NCI-H1105 (cell line): ENCODE measurements around the gene PKIG.

Experiments used
- DNase-seq: peaks from one replicate; lab custom pipeline; 2025; lab: John Stamatoyannopoulos, UW

PKIG gene

GRCh38 chr20:44664131-44664530, 81.8 kb downstream of the PKIG start:
- DNase-seq = no peak

DNA sequence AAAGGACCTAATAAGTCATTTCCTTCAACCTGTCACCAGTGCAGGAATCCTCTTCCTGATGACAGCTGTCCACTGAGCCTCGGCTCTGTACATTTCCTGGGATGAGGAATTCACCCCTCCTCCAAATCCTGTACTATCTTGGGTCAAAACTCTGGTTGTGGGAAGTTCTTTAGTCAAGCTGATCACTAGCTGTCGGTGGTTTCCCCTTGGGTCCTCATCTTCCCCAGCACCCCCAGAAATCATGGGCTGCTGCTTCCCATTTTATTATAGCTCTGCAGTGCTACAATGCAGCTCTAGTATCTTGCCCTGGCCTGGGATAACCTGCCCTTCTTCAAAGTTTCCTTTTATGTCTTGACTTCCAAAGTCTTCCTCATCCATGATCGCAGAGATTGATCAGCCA, 83.7 kb downstream of the PKIG start:
- no peak for DNase-seq
